ENCODE data around the gene DDX27. TPM values are rescaled to one million over a fixed set of nuclear protein-coding genes. Genes with fewer than 3 reads are reported as not detected.

DDX27 gene
- total and polyA plus RNA-seq, 9 of the 15 experiments (the other 6 are each of a cell fraction or from before 2014, with no cell fraction given), result 17.9 to 79.3 (median 57.0) TPM

GRCh38 chr20:49187851-49188641 is 31.2 kb upstream of the DDX27 start, which contains the start of gene STAU1 (continued):
- no peak for TF ChIP-seq MLX (CRISPR knock-in tag; conservative IDR thresholded peaks at IDR 0.05)
- TF ChIP-seq NFIC (IDR thresholded peaks at IDR 0.05), result no peak
- TF ChIP-seq HLTF (IDR thresholded peaks at IDR 0.05), result no peak
- TF ChIP-seq ASH1L (IDR thresholded peaks at IDR 0.05; ENCODE audit: borderline replicate concordance, low read depth, partially characterized antibody), result no peak
- TF ChIP-seq SAFB2 (IDR thresholded peaks at IDR 0.05; ENCODE audit: borderline replicate concordance, low read depth, low read length, severe bottlenecking), result no peak
- no peak for TF ChIP-seq ZFPM2 (CRISPR knock-in tag; IDR thresholded peaks at IDR 0.05)
- peak; percentile 81; the same call in 1 of the 2 replicates for TF ChIP-seq RB1 (IDR thresholded peaks at IDR 0.05; ENCODE audit: low read depth)
- TF ChIP-seq REST (IDR thresholded peaks at IDR 0.05; ENCODE audit: borderline replicate concordance), result no peak
- no peak for TF ChIP-seq REST (CRISPR knock-in tag; IDR thresholded peaks at IDR 0.05; ENCODE audit: low read depth)
- 0 out of 4 replicates have a peak, but pooled peaks have one; percentile 32 to 61 for TF ChIP-seq NONO (IDR thresholded peaks at IDR 0.05; ENCODE audit: low read depth in 2 of 2, low read length in 1 of 2)
- no peak for TF ChIP-seq ZNF263 (CRISPR knock-in tag; IDR thresholded peaks at IDR 0.05; ENCODE audit: borderline replicate concordance)
- TF ChIP-seq HCFC1 (IDR thresholded peaks at IDR 0.05; ENCODE audit: low read depth, low read length), result peak; percentile 98
- no peak for TF ChIP-seq CBFB (CRISPR knock-in tag; IDR thresholded peaks at IDR 0.05)
- peak; percentile 56 for TF ChIP-seq HMGN3 (IDR thresholded peaks at IDR 0.05; ENCODE audit: borderline replicate concordance, extremely low read depth, insufficient read length, low read depth, low read length)
- no peak for TF ChIP-seq ZNF23 (CRISPR knock-in tag; IDR thresholded peaks at IDR 0.05)
- TF ChIP-seq ATF1 (CRISPR knock-in tag; IDR thresholded peaks at IDR 0.05), result no peak
- no peak for TF ChIP-seq ATF1 (tag; IDR thresholded peaks at IDR 0.05)
- peak; percentile 84 for TF ChIP-seq RBFOX2 (IDR thresholded peaks at IDR 0.05; ENCODE audit: low read depth, low read length)
- TF ChIP-seq THRAP3 (IDR thresholded peaks at IDR 0.05; ENCODE audit: borderline replicate concordance), result no peak
- peak; percentile 93 to 94 for TF ChIP-seq SIX5 (IDR thresholded peaks at IDR 0.05; ENCODE audit: borderline replicate concordance in 1 of 2, insufficient read depth in 1 of 2, low read depth in 1 of 2, low read length in 2 of 2)
